HG03520 (cell line): ENCODE results near the gene SETD1A.
A peak's percentile ranks its signal among the peaks of the same experiment; 100 is the strongest.

Experiments used
- ATAC-seq: cut with Tn5 transposase; IDR thresholded peaks from one replicate; pipeline ENCODE4 v1.9.1; 2021; ENCODE audit warnings: mild to moderate bottlenecking, moderate library complexity; ENCODE audit not compliant: unreplicated experiment

Gene SETD1A

GRCh38 chr16:30957456-30958174 is at the start of gene SETD1A:
Gene SETD1A, plus strand, starts transcription at chr16:30957754. Its CDS starts 978 bp downstream, at chr16:30958732.
- peak; percentile 49 for ATAC-seq

- ATAC-seq: no peak
Measured at GRCh38 chr16:30910427-30911029, 47.0 kb upstream of the SETD1A start.

GRCh38 chr16:30912794-30913412 is 44.7 kb upstream of the SETD1A start:
- ATAC-seq: no peak

- ATAC-seq: no peak
Measured at GRCh38 chr16:30914830-30915229, 42.7 kb upstream of the SETD1A start.

- ATAC-seq: no peak
Measured at GRCh38 chr16:30918614-30919013, 38.9 kb upstream of the SETD1A start.

- ATAC-seq: no peak
Measured at GRCh38 chr16:30920891-30921290, 36.7 kb upstream of the SETD1A start.

- ATAC-seq: no peak
Measured at GRCh38 chr16:30921459-30921747, 36.2 kb upstream of the SETD1A start.

GRCh38 chr16:30921748-30922419 is 35.7 kb upstream of the SETD1A start:
- no peak for ATAC-seq

GRCh38 chr16:30922420-30922959 is 35.1 kb upstream of the SETD1A start:
- peak; percentile 61 for ATAC-seq

- peak; percentile 51 for ATAC-seq
Measured at GRCh38 chr16:30922960-30923535, 34.5 kb upstream of the SETD1A start.

GRCh38 chr16:30923554-30924075 is 33.9 kb upstream of the SETD1A start, which contains the start of gene FBXL19:
Gene FBXL19, plus strand, starts transcription at chr16:30923572. Its CDS starts 2,183 bp downstream, at chr16:30925755.
- ATAC-seq: no peak

GRCh38 chr16:30924076-30924912 is 33.3 kb upstream of the SETD1A start:
- no peak for ATAC-seq

GRCh38 chr16:30924913-30925631 is 32.5 kb upstream of the SETD1A start:
- ATAC-seq: no peak

GRCh38 chr16:30925632-30925987 is 31.9 kb upstream of the SETD1A start:
- no peak for ATAC-seq

GRCh38 chr16:30925995-30926811 is 31.4 kb upstream of the SETD1A start:
- ATAC-seq: no peak

- ATAC-seq: no peak
Measured at GRCh38 chr16:30926937-30927788, 30.4 kb upstream of the SETD1A start.

- ATAC-seq: no peak
Measured at GRCh38 chr16:30927789-30928378, 29.7 kb upstream of the SETD1A start.
